ENCODE data around the gene TNFRSF12A.

DNA sequence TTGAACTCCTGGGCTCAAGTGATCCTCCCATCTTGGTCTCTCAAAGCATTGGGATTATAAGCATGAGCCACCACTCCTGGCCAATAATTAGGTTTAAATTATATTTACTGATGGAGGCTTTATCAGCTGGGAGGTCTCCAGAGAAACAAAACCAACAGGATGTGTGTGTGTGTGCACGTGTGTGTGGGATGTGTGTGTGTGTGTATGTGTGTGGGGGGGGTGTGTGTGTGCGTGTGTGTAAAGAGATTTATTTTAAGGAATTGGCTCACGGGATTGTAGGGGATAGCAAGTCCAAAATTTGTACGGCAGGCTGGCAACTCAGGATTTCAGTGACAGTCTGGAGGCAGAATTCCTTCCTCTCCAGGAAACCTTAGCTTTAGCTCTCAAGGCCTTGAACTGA is 30.8 kb downstream of the TNFRSF12A start:
- TF ChIP-seq, protein P1, sequence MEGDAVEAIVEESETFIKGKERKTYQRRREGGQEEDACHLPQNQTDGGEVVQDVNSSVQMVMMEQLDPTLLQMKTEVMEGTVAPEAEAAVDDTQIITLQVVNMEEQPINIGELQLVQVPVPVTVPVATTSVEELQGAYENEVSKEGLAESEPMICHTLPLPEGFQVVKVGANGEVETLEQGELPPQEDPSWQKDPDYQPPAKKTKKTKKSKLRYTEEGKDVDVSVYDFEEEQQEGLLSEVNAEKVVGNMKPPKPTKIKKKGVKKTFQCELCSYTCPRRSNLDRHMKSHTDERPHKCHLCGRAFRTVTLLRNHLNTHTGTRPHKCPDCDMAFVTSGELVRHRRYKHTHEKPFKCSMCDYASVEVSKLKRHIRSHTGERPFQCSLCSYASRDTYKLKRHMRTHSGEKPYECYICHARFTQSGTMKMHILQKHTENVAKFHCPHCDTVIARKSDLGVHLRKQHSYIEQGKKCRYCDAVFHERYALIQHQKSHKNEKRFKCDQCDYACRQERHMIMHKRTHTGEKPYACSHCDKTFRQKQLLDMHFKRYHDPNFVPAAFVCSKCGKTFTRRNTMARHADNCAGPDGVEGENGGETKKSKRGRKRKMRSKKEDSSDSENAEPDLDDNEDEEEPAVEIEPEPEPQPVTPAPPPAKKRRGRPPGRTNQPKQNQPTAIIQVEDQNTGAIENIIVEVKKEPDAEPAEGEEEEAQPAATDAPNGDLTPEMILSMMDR (IDR thresholded peaks at IDR 0.05) = no peak
- no peak for TF ChIP-seq POLR2A (IDR thresholded peaks at IDR 0.05)
